Hepatocyte (in vitro differentiated cells): ENCODE results near the gene COX7A2L.

ENCODE experiments used
- EZH2 ChIP-seq: fragments of 200-600 bp; sonication (generic); IDR thresholded peaks from 2 replicates; pipeline ENCODE4 v1.6.1; 2016; ENCODE audit warnings: antibody characterized with exemption, mild to moderate bottlenecking, borderline replicate concordance
- EZH2phosphoT487 ChIP-seq: fragments of 200-600 bp; sonication (generic); IDR thresholded peaks from one replicate; pipeline ENCODE4 v1.6.1; 2018; ENCODE audit warnings: antibody characterized with exemption, mild to moderate bottlenecking, low read depth, moderate library complexity; ENCODE audit not compliant: unreplicated experiment, severe bottlenecking
- TF ChIP-seq, protein P1 (sequence below): fragments of 200-600 bp; sonication (generic); IDR thresholded peaks from 2 replicates; pipeline ENCODE4 v1.5.1; 2016; ENCODE audit warnings: antibody characterized with exemption, mild to moderate bottlenecking; ENCODE audit not compliant: poor library complexity

DNA sequence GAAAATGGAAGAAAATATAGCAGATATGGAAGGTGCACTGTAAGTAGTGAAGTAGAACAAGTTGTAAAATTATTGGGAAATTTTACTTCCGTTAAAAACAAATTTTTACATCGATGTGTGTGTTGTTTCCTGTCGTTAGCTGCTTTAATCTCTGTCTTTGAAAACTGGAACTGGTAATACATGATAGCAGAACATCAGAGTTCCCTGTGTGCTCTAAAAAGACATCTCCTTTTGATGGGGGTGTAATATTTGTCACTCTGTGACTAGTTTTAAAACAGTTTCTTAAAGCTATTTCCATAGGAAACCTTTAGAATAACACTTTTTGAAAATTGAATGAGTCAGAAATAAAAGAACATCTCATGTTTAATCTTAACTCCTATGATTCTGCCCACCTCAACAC lies 43.5 kb downstream of the COX7A2L start:
- TF ChIP-seq, protein P1, sequence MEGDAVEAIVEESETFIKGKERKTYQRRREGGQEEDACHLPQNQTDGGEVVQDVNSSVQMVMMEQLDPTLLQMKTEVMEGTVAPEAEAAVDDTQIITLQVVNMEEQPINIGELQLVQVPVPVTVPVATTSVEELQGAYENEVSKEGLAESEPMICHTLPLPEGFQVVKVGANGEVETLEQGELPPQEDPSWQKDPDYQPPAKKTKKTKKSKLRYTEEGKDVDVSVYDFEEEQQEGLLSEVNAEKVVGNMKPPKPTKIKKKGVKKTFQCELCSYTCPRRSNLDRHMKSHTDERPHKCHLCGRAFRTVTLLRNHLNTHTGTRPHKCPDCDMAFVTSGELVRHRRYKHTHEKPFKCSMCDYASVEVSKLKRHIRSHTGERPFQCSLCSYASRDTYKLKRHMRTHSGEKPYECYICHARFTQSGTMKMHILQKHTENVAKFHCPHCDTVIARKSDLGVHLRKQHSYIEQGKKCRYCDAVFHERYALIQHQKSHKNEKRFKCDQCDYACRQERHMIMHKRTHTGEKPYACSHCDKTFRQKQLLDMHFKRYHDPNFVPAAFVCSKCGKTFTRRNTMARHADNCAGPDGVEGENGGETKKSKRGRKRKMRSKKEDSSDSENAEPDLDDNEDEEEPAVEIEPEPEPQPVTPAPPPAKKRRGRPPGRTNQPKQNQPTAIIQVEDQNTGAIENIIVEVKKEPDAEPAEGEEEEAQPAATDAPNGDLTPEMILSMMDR = no peak
- TF ChIP-seq EZH2phosphoT487 = no peak
- TF ChIP-seq EZH2 = no peak
